ENCODE results near the gene CHMP2A.

CHMP2A gene

DNA sequence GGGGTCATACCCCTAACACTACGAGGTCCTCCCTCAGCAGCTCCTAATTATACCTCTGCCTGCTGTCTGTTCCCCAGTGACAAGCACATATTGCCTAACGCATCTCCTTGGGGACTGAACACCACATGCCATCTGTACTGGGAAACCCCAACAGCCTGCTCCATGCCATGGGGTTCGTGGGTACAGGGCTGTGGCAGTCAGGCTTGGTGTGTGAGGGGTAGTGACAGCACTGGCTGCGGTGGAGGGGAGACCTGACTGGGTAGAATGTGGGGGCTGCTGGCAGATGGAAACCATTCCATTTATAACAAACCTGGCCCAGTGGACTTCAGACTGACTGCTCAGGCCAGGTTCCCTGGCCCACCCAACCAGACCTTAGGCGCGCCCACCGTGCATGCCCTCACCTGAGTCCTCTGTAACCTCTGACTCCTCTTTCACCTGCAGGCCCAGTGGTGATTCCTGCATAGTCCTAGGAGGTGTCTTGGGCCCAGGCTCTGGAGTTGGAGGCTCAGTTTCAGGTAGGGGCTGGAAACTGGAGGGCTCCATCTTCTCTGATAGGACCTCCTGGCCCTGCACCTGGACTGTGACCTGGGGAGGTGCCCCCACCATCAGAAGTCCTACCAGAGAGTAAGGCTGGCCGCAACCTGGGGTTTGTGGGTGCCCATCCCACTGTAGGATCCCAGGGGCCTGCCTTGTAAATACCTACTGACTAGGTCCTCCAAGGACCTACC, 15.2 kb upstream of the CHMP2A start:
- no peak for DNase-seq

DNA sequence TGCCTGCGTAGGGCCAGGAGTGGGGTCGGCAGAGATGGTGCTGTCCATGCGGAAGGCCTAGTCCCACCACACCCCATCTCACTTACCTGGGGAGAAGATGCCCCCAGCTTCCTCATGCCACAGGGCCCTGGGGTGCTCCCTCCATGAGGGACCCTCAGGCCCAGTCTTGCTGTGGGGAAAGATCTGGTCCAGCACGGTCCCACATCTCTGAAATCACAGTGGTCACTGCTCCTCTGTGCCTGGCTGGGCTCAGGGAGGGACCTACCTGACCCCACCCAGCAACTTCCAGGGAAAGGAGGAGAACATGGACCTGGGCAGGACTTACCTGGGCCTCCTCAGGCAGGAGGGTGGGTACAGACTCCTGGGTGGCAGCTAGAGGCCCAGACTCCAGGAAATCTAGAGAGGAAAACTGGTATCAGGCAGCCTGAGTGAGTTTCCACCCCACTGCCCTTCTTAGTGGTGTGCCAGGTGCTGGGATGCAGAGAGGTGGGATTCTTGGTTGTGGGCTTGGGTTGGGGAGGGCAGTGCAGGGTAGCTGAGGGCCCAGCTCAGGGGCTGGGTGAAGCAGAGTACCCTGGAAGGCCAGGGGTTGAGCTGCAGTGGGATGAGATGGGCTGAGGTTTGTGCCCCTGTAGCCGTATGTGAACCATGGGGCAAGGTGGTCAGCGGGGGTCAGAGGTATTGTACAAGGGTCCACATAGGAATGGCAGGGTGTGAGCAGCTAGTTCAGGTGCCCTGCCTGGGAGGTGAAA, 14.5 kb upstream of the CHMP2A start:
- DNase-seq, result no peak

DNA sequence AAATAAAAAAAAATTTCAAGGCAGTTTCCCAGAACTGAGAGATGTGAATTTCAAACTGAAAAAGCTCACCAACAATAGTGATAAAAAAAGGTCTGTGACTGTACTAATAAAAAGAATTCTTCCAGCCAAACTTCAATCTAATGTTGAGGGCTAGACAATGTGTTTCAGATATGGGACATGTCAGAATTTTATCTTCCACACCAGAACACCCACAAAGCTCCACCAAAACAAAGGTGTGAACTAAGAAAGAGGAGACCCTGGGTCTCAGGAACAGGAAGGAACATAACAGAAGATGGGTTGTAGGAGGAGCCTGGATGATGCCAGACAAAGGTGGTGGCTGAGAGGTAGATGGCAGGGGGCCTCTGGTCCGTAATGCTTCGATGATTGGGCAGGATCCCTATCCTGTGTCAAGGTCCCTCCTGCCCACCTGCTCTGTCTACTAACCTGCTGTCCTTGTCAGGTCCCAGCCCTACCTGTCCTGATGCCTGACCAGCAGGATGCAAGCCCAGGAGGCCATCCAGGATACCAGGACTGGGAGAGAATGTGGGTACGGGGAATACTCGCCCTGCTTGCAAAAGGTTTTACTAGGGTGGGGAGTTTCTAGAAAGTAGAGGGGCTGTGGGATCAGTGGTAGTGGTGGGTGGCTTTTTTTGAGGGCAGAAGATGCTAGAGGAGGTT, 13.7 kb upstream of the CHMP2A start:
- DNase-seq, result no peak

DNA sequence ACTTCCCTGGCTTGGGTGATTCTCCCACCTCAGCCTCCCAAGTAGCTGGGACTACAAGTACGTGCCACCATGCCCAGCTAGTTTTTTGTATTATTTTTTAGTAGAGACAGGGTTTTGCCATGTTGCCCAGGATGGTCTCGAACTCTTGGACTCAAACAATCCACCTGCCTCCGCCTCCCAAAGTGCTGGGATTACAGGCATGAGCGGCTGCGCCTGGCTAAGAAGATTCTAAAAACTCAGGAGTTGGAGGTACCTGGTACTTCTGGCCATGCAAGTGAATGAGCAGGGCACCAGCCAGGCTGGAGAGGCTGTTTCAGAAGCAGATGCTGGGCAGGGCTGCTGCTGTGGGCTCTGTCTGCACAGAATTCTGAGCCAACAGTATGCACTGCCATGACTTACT, 12.1 kb upstream of the CHMP2A start:
- no peak for DNase-seq

DNA sequence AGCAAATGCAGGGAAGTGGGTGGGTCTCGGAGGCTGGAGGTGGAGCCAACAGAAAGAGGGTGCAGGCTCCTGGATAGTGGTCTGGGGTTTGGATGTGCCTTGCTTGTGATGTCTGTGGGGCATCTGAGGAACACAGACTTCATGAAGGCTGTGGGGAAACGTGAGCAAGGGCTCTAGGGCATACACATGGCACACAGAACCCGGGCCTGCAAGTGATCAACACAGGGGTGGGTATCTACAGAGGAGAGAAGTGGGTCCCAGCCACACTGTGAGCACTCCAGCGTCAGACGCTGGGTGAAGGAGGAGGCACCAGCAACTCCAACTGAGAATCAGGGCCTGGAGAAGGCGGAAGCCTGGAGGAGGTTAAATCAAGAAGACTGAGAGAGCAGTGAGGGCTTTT, 8.9 kb upstream of the CHMP2A start:
- no peak for DNase-seq

DNA sequence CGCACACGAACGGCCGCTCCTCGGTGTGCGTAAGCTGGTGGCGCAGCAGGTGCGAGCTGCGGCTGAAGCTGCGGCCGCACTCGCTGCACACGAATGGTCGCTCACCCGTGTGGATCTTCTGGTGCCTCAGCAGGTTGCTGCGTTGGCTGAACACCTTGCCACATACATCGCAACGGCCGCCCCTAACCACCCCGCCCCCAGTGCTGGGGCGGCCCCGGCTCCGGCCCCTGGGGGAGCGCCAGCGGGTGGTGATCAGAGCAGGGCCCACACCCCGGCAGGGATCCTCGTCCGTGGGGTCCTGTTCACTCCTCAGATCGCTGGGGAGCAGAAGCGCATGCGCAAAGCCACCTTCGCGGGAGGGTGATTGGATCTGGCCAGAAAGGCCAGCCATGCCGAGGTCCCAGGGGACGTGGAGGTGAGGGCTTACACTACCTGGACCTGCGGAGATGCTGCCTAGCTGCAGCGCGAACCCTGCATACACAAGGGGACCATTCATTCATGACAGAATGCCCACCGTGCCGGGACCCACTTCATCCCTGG, 8.2 kb upstream of the CHMP2A start:
- no peak for DNase-seq

DNA sequence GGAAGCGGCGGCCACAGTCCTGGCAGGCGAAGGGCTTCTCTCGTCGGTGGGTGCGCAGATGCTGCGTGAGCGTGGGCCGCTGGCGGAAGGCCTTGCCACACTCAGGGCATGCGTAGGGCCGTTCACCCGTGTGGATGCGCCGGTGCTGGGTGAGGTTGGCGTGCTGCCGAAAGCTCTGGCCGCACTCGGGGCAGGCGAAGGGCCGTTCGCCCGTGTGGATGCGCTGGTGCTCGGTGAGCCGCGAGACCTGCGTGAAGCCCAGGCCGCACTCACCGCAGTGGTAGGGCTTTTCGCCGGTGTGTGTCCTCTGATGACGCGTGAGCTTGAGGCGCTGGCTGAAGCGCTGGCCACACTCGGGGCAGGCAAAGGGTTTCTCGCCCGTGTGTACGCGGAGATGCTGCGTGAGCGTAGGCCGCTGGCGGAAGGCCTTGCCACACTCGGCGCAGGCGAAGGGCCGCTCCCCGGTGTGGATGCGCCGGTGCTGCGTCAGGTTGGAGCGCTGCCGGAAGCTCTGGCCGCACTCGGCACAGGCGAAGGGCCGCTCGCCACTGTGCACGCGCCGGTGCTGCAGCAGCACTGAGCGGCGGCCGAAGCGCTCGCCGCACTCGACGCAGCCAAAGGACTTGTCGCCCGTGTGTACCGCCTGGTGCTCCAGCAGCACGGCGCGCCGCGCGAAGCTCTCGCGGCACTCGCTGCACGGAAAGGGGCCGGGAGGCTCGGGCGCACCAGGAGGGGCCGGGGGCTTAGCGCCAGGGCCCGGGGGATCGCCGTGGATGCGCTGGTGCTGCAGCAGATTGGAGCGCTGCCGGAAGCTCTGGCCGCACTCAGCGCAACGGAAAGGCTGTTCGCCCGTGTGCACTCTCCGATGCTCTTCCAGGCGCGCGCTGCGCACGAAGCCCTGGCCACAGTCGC, 7.5 kb upstream of the CHMP2A start:
- DNase-seq, result no peak

DNA sequence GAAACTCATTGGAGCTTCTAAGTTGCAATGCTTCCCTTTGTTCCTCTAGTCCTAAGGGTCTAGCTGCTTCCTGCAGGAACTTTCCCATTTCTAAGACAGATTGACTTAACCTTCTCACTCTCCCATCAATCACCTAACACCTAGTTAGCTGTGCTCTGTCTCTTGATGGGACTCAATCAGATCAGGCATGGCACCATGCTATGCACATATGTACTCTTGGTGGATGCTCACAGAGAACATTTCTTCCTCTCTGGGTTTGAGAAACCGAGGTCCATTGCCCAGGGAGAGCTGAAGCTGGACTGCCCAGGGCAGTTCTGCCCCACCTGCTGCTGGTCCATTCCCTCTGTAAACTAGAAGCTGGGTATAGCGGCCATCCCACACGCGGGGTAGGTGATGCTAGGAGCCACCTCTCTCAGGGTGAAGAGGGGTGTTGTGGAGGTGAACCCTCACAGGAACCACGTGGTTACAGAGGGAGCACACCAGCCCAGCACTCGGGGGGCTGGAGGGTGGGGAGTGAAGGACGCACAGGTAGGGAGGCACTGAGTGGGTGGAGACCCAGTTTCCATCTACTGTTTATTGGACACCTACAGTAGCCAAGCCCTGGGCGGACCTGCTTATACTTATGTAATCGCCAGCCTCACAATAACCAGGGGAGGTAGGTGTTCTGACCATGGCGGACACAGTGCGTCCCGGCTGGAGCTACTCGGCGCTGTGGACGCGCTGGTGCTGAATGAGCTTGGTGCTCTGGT, 6.6 kb upstream of the CHMP2A start:
- no peak for DNase-seq

DNA sequence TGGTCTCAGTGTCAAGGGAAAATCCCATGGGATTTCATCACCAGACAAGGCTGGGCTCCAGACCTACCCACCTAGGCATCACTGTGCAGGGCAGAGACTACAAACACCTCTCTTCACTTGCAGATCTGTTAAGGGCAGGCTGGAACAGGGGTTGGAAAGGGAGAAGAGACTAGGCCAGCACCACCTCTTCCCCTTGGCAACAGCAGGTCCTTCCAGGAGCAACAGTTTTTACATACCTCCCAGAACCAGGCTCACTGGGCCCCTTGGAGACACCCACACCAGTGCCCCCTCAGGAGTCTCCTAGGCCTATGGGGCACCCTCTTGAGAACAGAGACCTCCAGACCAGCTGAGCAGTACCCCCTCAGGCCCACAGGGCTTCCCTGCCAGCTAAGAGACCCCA, 6.0 kb upstream of the CHMP2A start:
- no peak for DNase-seq

DNA sequence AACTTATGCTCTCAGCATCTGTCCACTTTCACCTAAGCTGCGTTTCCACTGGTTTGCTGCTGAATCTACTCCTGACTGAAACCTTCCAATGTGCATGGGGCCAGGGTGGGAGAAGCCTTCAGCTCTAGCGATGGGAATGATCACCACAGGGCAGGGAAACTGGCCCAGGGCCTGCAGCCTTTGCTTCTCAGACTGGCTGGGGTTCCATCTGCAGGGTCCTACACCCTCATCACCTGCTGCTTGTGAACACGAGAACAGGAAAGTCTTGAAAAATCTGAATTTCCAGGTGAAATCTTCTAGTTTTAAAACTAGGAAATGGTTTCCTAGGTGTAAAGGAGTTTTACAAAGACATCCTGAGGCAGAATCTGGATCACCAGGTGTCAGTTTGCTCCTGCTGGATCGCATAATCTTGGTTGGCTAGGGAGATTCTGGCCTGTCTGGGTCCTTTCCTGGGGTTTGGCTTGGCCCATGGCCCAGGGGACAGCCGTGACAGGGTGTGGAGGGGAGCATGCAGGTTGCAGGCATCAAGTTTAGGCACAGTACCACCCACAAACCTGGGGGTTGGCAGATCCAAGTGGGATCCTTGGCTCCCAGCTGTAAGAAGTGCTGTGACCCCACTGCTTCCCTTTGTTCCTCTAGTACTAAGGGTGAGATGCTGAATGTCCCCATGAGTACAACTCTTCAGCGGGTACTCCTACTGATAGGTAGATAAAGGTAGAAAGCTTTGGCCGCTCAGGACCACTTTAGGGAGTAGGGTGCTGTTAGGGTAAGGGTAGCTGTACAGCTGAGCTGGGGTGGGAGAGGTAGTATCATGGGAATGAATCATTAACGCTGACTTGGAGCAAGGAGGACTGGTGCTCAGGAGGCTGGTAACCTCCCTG, 5.3 kb upstream of the CHMP2A start:
- DNase-seq, result peak; percentile 43

DNA sequence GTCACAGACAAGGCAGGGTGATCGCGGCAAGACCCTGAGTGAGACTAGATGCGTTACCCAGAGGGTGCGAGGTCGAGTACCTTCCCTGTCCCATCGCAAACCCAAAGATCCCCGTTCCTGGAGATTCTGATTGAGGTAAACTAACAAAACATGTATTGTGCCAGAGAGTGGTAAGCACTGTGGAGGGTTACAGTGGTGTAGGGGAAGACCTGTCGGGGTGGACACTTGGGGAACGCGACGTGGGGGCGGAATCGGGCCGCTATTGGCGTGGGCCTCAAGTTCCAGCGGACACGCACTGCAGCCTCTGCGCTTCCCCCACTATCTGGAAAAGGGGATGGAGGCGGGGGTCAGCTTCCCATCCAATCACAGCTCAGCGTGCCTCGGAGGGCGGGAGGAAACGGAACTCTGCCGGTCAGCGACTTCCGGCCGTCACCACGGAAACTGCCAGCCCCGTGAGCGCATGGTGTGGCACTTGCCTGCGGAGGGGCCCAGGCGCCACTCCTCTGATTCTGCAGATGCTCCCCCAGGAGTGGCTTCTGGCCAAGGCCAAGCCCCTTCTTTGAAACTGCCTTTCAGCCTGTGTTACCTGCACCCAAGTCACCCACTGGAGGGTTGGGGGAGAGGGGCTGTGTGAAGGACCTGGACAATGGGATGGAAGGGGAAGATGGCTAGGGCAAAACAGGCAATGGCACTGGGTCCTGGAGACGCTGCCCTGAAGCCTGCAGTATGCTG, 4.5 kb upstream of the CHMP2A start:
- peak; percentile 94 for DNase-seq

DNA sequence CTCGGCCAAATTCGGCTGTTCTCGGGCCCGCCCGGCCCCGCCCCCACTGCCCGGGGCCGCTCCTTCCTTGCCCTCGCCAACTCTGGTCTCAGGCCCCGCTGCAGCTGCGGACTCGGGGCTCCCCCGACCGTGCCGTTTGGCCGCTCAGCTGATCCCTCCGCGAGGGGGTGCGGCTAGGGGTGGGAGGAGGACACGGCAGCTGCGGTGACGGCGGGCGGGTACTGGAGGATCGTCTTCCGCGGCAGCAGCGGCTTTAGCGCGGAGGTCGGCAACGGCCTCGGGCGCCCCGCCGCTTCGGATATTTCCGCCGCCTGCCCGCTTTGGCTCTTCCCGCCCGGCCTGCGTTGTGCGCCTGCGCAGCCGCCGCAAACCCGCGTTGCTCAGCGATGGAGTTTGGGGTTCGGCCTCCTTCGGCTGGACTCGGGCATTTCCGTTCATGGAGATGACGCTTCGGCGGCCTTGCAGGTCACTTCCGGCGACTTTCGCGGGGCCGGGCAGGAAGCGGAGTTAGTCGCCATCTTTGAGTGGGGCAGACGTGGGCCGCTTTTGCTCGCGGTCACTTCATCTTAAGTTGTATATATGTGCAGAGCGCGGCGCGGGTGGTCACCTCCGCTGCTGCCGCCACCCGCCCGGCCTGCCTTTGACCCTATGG, 3.8 kb upstream of the CHMP2A start:
- DNase-seq, result peak; percentile 99

DNA sequence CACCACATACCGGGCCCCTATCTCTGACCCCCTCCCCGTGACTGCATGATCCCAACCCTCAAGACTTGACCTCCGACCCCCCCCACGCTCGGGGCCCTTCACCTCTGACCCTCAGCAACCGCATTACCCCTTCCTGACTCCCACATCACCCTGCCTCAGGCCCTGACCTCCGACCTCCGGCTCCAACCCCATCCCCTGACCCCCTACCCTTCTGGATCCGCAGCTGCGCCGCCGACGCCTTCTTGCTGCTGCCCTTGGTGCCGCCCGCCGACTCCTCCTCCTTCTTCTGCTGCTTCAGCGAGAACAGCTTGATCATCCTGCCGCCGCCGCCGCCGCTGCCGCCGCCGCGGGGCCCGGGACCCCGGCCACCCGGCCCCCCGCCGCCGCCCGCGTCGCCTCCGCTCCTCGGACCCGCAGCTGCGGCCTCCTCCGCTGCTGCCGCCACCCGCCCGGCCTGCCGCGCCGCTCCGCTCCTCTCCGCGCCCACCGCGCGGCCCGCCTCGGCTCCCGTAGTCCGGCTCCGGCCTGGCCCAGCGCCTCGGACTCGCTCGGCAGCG, 3.2 kb upstream of the CHMP2A start, which contains the start of gene UBE2M:
TSS of gene UBE2M (minus strand) at position 546 of the 557 bp plus-strand sequence. CDS start at position 316, 230 bp downstream.
- no peak for DNase-seq

DNA sequence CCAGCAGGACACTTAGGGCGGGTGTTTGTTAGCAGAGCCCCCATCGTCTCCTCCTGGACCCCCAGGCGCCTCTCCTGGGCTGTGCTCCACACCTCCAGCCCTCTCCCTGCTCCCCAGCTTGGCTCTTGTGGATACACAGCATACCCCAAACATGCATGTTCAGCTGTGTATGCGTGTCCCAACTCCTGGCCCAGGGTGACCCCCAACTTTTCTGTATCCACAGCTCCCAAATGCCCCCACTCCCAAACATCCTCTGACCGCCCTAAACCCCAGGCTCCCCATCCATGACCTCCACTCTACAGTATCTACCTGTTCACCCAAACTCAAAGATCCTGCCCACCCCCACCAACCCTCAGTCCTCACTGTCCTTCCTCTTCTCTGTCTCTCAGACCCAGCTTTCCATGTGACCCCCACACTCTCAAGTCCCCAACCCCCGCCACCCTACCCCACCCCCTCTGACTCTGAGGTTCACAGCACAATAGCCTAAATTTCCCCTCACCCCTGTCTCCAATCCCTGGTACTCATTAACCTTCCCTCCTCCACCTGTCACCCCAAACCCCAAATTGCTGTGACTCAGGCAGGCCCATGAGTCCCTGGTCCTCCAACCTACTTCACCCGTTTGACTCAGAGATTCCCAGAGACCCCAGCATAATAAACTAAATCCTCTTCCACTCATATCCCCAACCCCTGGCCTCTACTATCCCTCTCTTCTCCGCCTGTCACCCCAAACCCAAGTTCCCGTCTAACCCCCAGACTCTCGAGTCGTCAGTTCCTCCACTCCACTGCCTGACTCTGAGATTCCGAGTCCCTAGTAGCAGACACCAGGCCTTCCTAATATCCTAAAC, 2.5 kb upstream of the CHMP2A start:
- DNase-seq, result peak; percentile 37

DNA sequence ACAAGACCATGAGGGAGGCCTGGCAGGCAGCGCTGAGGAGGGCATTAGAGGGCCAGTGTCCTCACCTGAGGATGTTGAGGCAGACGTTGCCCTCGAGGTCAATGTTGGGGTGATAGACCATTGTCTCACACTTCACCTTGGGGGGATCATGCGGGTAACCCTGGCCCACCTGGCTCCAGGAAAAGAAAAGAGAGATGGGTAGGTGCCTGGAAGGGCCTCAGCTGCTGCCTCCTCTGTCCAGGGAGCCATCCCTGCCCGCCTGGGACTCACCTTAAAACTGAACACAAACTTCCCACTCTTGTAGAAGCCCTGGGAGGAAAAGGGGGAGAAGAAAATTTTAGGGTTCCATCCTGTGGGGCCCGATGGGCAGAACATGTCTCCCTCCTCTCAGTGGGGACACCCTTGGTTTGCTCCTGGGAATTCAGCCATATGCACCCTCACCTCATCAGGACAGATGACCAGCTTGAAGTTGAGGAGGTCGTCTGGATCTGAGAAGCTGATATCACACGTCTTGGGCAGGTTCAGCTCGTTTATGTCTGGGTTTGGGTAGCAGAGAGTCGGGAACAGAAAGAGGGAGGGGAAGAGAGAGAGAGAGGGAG, 1.8 kb upstream of the CHMP2A start:
- DNase-seq, result peak; percentile 34

DNA sequence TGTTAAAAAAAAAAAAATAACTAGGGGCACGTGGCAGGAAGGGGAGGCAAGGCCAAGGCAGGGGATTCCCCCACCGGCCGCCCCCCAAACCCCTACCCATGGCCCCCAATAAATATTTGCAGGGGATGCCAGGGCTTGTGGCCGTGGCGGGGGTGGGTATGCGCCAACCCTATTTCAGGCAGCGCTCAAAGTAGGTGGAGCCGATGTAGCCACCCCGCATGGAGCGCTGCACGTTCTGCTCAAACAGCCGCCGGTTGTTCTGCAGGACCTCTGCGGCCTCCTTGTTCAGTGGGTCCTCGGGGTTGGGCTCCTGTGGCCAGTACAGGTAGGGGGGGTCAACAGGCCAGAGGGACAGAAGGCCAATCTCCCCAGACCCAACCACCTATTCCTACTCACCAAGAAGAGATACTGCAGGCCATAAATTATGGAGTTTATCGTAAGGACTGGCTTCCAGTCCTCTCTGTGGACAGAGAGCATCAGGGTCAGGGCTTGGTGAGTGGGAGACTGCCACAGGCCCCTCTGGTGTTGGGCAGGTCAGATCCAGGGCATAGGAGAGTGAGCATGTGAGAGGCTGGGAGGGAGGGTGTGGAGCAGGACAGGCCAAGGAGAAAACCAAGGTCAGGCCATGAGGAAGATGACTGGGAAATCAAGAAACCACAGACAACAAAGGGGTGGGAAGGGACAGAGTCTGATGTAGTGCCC, 1.2 kb upstream of the CHMP2A start:
- DNase-seq, result peak; percentile 38

DNA sequence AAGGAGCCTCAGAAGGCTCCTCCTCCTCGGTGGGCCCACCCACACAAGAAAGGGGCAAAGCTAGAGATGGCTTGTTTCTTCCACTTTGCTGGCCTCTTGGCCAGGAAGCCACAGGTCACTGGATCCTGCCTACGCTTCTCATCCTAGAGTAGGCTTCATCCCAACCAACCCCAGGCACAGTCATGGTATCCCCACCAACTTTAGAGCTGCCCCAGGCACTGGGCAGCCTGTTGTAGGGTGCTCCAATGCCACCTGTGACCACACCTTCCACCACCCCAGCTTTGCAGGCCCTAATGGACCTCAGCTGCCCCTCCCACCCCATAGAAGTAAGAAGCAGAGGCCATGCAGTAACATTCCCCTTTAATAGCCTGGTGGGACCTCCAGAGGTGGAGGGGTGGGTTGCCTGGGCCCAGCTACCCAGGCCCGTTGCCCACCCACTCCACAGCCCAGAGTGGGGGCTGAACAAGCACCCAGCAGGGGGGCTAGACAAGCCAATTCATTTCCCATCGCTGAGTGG, 522 bp upstream of the CHMP2A start:
- DNase-seq, result no peak

Measured in right forelimb (tissue), 1 donor.